GM19397 (cell line): Measurements from ENCODE around the gene ZSCAN4.

Source experiments
- ATAC-seq: cut with Tn5 transposase; IDR thresholded peaks from one replicate; pipeline ENCODE4 v1.9.1; 2021; ENCODE audit warnings: mild to moderate bottlenecking, moderate library complexity; ENCODE audit not compliant: unreplicated experiment

The ZSCAN4 gene

GRCh38 chr19:57668635-57669034, at the start of gene ZSCAN4:
Gene ZSCAN4 (plus strand): TSS chr19:57668935. CDS start chr19:57676146, 7,211 bp downstream.
- ATAC-seq = no peak

- no peak for ATAC-seq
Observed at GRCh38 chr19:57620673-57621348, 47.9 kb upstream of the ZSCAN4 start.

GRCh38 chr19:57623091-57623490, 45.6 kb upstream of the ZSCAN4 start:
- no peak for ATAC-seq

GRCh38 chr19:57632987-57633831, 35.5 kb upstream of the ZSCAN4 start, which contains the start of gene ZNF211:
Gene ZNF211 (plus strand): TSS chr19:57633168. CDS start chr19:57633347, 179 bp downstream.
- ATAC-seq = peak; percentile 97

- ATAC-seq = no peak
Observed at GRCh38 chr19:57633832-57634131, 35.0 kb upstream of the ZSCAN4 start.

- ATAC-seq = no peak
Observed at GRCh38 chr19:57637379-57637778, 31.4 kb upstream of the ZSCAN4 start.

- ATAC-seq = no peak
Observed at GRCh38 chr19:57641715-57642234, 27.0 kb upstream of the ZSCAN4 start.

- no peak for ATAC-seq
Observed at GRCh38 chr19:57642396-57643046, 26.2 kb upstream of the ZSCAN4 start.

- ATAC-seq = no peak
Observed at GRCh38 chr19:57643734-57644133, 25.0 kb upstream of the ZSCAN4 start.

- ATAC-seq = no peak
Observed at GRCh38 chr19:57648331-57649003, 20.3 kb upstream of the ZSCAN4 start.

- ATAC-seq = no peak
Observed at GRCh38 chr19:57651654-57651996, 17.1 kb upstream of the ZSCAN4 start.

GRCh38 chr19:57653689-57654088, 15.0 kb upstream of the ZSCAN4 start:
- no peak for ATAC-seq

GRCh38 chr19:57655443-57655842, 13.3 kb upstream of the ZSCAN4 start:
- ATAC-seq = no peak

GRCh38 chr19:57656346-57656745, 12.4 kb upstream of the ZSCAN4 start:
- no peak for ATAC-seq

GRCh38 chr19:57664269-57665127, 4.2 kb upstream of the ZSCAN4 start:
- no peak for ATAC-seq

- ATAC-seq = no peak
Observed at GRCh38 chr19:57665261-57665806, 3.4 kb upstream of the ZSCAN4 start.

- ATAC-seq = no peak
Observed at GRCh38 chr19:57667228-57667627, 1.5 kb upstream of the ZSCAN4 start.

GRCh38 chr19:57671124-57671895, 2.6 kb downstream of the ZSCAN4 start:
- ATAC-seq = no peak

GRCh38 chr19:57672466-57672865, 3.7 kb downstream of the ZSCAN4 start:
- no peak for ATAC-seq
